ENCODE data around the gene GSKIP. TPM values are rescaled to one million over a fixed set of nuclear protein-coding genes. Genes with fewer than 3 reads are reported as not detected.

Gene GSKIP
- total and polyA plus RNA-seq, 2 donors (not counting 1 experiment from before 2014, with no cell fraction given) = 30.2 to 45.5 TPM

GRCh38 chr14:96320605-96321004, 42.7 kb upstream of the GSKIP start:
- Histone ChIP-seq H2AFZ (ENCODE audit: low read length) (no peak overlapping the region), H3K9me3 (ENCODE audit: control insufficient read depth, insufficient read depth, low read depth, low read length) (no peaks in the 10 kb centered on the region), H3K27me3 (ENCODE audit: control insufficient read depth, insufficient read depth, low read length) (no peaks in the 10 kb centered on the region), H3K4me3 (replicated peaks in 1 of 4; ENCODE audit: control extremely low read depth in 1 of 4, insufficient read depth in 1 of 4, low read depth in 3 of 4, low read length in 4 of 4) (no peak overlapping the region), H3K79me2 (ENCODE audit: control insufficient read depth, insufficient read depth, low read length) (no peaks in the 10 kb centered on the region), H3K9ac (ENCODE audit: insufficient read depth, low read length) (no peak overlapping the region), H3K4me2 (ENCODE audit: extremely low read depth, insufficient read depth, low read length) (no peak overlapping the region), H4K20me1 (ENCODE audit: control insufficient read depth, extremely low read depth, insufficient read depth, low read length) (no peaks in the 10 kb centered on the region), H3K4me1 (ENCODE audit: control insufficient read depth, extremely low read depth, insufficient read depth, low read length) (no peaks in the 10 kb centered on the region), H3K36me3 (ENCODE audit: control insufficient read depth, insufficient read depth, low read length) (peaks cover 2% of the 10 kb centered on the region), H3K27ac (ENCODE audit: insufficient read depth, low read length) (no peak overlapping the region)
- no peak for DNase-seq (ENCODE audit: low read depth in 2 of 2)
- TF ChIP-seq EZH2 (IDR thresholded peaks at IDR 0.05; ENCODE audit: low read length, missing control alignments) (no peak), CTCF (conservative IDR thresholded peaks at IDR 0.05 in 1 of 2, IDR thresholded peaks at IDR 0.05 in 1 of 2; ENCODE audit: low read depth in 1 of 2, low read length in 2 of 2) (no peak)

- Histone ChIP-seq H3K27ac (ENCODE audit: insufficient read depth, low read length) (no peak overlapping the region), H3K4me1 (ENCODE audit: control insufficient read depth, extremely low read depth, insufficient read depth, low read length) (no peaks in the 10 kb centered on the region), H2AFZ (ENCODE audit: low read length) (no peak overlapping the region), H3K4me2 (ENCODE audit: extremely low read depth, insufficient read depth, low read length) (no peak overlapping the region), H3K36me3 (ENCODE audit: control insufficient read depth, insufficient read depth, low read length) (no peaks in the 10 kb centered on the region), H3K9ac (ENCODE audit: insufficient read depth, low read length) (no peak overlapping the region), H3K9me3 (ENCODE audit: control insufficient read depth, insufficient read depth, low read depth, low read length) (no peaks in the 10 kb centered on the region), H3K4me3 (replicated peaks in 1 of 4; ENCODE audit: control extremely low read depth in 1 of 4, insufficient read depth in 1 of 4, low read depth in 3 of 4, low read length in 4 of 4) (no peak overlapping the region), H4K20me1 (ENCODE audit: control insufficient read depth, extremely low read depth, insufficient read depth, low read length) (no peaks in the 10 kb centered on the region), H3K27me3 (ENCODE audit: control insufficient read depth, insufficient read depth, low read length) (no peaks in the 10 kb centered on the region), H3K79me2 (ENCODE audit: control insufficient read depth, insufficient read depth, low read length) (no peaks in the 10 kb centered on the region)
- no peak for TF ChIP-seq CTCF (conservative IDR thresholded peaks at IDR 0.05 in 1 of 2, IDR thresholded peaks at IDR 0.05 in 1 of 2; ENCODE audit: low read depth in 1 of 2, low read length in 2 of 2)
- TF ChIP-seq EZH2 (IDR thresholded peaks at IDR 0.05; ENCODE audit: low read length, missing control alignments) = no peak
- DNase-seq (ENCODE audit: low read depth in 2 of 2) = no peak
These were observed 39.1 kb upstream of the GSKIP start for GRCh38 chr14:96324219-96324618.

GRCh38 chr14:96338551-96338950, 24.8 kb upstream of the GSKIP start:
- Histone ChIP-seq H3K27me3 (ENCODE audit: control insufficient read depth, insufficient read depth, low read length) (no peaks in the 10 kb centered on the region), H2AFZ (ENCODE audit: low read length) (no peak overlapping the region), H3K79me2 (ENCODE audit: control insufficient read depth, insufficient read depth, low read length) (no peaks in the 10 kb centered on the region), H3K4me1 (ENCODE audit: control insufficient read depth, extremely low read depth, insufficient read depth, low read length) (no peaks in the 10 kb centered on the region), H3K9me3 (ENCODE audit: control insufficient read depth, insufficient read depth, low read depth, low read length) (no peaks in the 10 kb centered on the region), H3K9ac (ENCODE audit: insufficient read depth, low read length) (no peak overlapping the region), H3K4me3 (replicated peaks in 1 of 4; ENCODE audit: control extremely low read depth in 1 of 4, insufficient read depth in 1 of 4, low read depth in 3 of 4, low read length in 4 of 4) (no peak overlapping the region), H3K4me2 (ENCODE audit: extremely low read depth, insufficient read depth, low read length) (no peak overlapping the region), H3K27ac (ENCODE audit: insufficient read depth, low read length) (no peak overlapping the region), H4K20me1 (ENCODE audit: control insufficient read depth, extremely low read depth, insufficient read depth, low read length) (no peaks in the 10 kb centered on the region), H3K36me3 (ENCODE audit: control insufficient read depth, insufficient read depth, low read length) (no peaks in the 10 kb centered on the region)
- no peak for DNase-seq (ENCODE audit: low read depth in 2 of 2)
- TF ChIP-seq CTCF (conservative IDR thresholded peaks at IDR 0.05 in 1 of 2, IDR thresholded peaks at IDR 0.05 in 1 of 2; ENCODE audit: low read depth in 1 of 2, low read length in 2 of 2) = no peak

All from fibroblast of lung (primary cell).